ENCODE data around the gene SOX12.
"Not testable (repeated sequence)": the region's sequence is repeated elsewhere in the genome, so short reads cannot be mapped to it uniquely, and the experiment has no call there.

The SOX12 gene

DNA sequence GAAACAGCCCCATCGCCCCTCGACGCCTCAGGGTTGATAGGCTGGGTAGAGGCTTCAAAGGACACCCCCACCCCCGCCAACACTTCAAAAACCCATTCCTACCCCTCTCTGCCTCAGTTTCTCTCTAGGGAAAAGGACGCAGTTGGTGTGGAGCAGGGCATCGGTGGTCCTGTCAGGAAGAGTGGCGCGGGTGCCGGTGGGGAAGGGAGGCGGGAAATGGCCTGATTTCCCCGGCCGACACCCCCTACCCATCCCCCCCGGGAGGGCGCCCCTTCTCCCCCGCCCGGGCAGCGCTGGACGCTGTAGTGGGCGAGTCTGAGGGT, 21.9 kb downstream of the SOX12 start:
- peaks cover 0 to 5% (median 0%) of the 10 kb centered on the region in 5 donors for H3K36me3 ChIP-seq (ENCODE audit: control insufficient read depth in 5 of 5, insufficient read depth in 5 of 5, low read length in 5 of 5)
- peaks cover 0 to 26% (median 23%) of the 10 kb centered on the region in 5 donors for H3K4me1 ChIP-seq (ENCODE audit: control insufficient read depth in 5 of 5, insufficient read depth in 5 of 5, low read length in 5 of 5)
- peak overlapping the region in 4 of 5 donors; percentile 43 to 72 (median 63) for H3K9ac ChIP-seq (ENCODE audit: low read length in 5 of 5)
- no peak overlapping the region for H3K27ac ChIP-seq (ENCODE audit: low read depth, low read length)
- no peaks in the 10 kb centered on the region for H3K27me3 ChIP-seq (ENCODE audit: control insufficient read depth in 5 of 5, insufficient read depth in 4 of 5, low read length in 5 of 5)
- peak overlapping the region; percentile 75 to 89 (median 82) for H3K4me3 ChIP-seq (ENCODE audit: low read depth in 1 of 5, low read length in 5 of 5)
- H3K9me3 ChIP-seq (ENCODE audit: control insufficient read depth in 5 of 5, low read length in 5 of 5), result no peaks in the 10 kb centered on the region

- peak overlapping the region in 4 of 5 donors; percentile 43 to 72 (median 63) for H3K9ac ChIP-seq (ENCODE audit: low read length in 5 of 5)
Observed at GRCh38 chr20:347640-348484, 22.5 kb downstream of the SOX12 start.

GRCh38 chr20:348972-349841, 23.9 kb downstream of the SOX12 start:
- peaks cover 0 to 26% (median 23%) of the 10 kb centered on the region in 5 donors for H3K4me1 ChIP-seq (ENCODE audit: control insufficient read depth in 5 of 5, insufficient read depth in 5 of 5, low read length in 5 of 5)
- H3K4me3 ChIP-seq (ENCODE audit: low read depth in 1 of 5, low read length in 5 of 5), result no peak overlapping the region
- H3K27ac ChIP-seq (ENCODE audit: low read depth, low read length), result no peak overlapping the region
- no peaks in the 10 kb centered on the region for H3K27me3 ChIP-seq (ENCODE audit: control insufficient read depth in 5 of 5, insufficient read depth in 4 of 5, low read length in 5 of 5)
- H3K9me3 ChIP-seq (ENCODE audit: control insufficient read depth in 5 of 5, low read length in 5 of 5), result no peaks in the 10 kb centered on the region
- peaks cover 0 to 8% (median 2%) of the 10 kb centered on the region in 5 donors for H3K36me3 ChIP-seq (ENCODE audit: control insufficient read depth in 5 of 5, insufficient read depth in 5 of 5, low read length in 5 of 5)
- H3K9ac ChIP-seq (ENCODE audit: low read length in 5 of 5), result no peak overlapping the region

More at GRCh38 chr20:347640-348484, 22.5 kb downstream of the SOX12 start:
- no peaks in the 10 kb centered on the region for H3K9me3 ChIP-seq (ENCODE audit: control insufficient read depth in 5 of 5, low read length in 5 of 5)
- H3K27ac ChIP-seq (ENCODE audit: low read depth, low read length), result peak overlapping the region; percentile 40
- peak overlapping the region; percentile 78 to 89 (median 82) for H3K4me3 ChIP-seq (ENCODE audit: low read depth in 1 of 5, low read length in 5 of 5)
- H3K36me3 ChIP-seq (ENCODE audit: control insufficient read depth in 5 of 5, insufficient read depth in 5 of 5, low read length in 5 of 5), result peaks cover 0 to 5% (median 0%) of the 10 kb centered on the region in 5 donors
- H3K27me3 ChIP-seq (ENCODE audit: control insufficient read depth in 5 of 5, insufficient read depth in 4 of 5, low read length in 5 of 5), result no peaks in the 10 kb centered on the region
- H3K4me1 ChIP-seq (ENCODE audit: control insufficient read depth in 5 of 5, insufficient read depth in 5 of 5, low read length in 5 of 5), result peaks cover 0 to 26% (median 23%) of the 10 kb centered on the region in 5 donors

DNA sequence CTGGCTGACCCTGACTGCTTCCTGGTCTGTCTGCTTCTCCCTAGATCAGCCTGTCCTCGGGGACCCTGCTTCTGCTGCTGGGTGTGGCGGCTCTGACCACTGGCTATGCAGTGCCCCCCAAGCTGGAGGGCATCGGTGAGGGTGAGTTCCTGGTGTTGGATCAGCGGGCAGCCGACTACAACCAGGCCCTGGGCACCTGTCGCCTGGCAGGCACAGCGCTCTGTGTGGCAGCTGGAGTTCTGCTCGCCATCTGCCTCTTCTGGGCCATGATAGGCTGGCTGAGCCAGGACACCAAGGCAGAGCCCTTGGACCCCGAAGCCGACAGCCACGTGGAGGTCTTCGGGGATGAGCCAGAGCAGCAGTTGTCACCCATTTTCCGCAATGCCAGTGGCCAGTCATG, 27.8 kb downstream of the SOX12 start:
- Histone ChIP-seq H3K27ac (ENCODE audit: low read depth, low read length) (no peak overlapping the region), H3K9ac (ENCODE audit: low read length in 5 of 5) (no peak overlapping the region)

DNA sequence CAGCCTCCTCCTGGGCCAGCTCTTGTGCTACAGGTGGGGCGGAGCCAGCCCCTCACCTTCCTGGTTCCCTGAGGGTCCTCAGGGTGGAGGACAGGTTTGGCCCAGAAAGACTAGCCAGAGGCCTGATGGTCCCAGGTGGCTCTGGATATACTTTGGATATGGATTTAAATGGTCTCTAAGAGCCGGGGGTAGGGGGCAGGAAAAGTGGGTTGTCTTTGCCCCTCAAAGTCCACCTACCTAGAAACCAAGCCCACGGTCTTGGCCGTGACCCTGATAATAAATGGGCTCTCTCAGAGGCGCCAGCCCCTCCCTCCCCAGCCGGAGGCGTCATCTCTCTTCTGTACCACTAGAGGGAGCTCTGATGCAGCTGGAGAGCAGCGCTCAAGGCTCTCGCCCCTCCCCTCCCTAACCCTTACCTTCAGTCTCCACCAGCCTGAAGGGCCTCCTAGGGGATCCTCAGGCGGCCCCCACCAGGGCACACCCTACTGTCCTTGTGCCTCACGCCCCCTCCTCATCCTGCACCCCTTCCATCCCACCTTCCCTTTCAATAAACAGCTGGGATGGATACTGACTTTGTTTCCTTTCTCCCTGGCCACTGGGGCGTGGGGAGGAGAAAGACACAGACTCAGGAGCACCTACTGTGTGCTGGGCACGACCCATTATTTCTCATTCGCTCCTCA, 29.1 kb downstream of the SOX12 start:
- Histone ChIP-seq H3K9ac (ENCODE audit: low read length in 5 of 5) (no peak overlapping the region), H3K4me1 (ENCODE audit: control insufficient read depth in 5 of 5, insufficient read depth in 5 of 5, low read length in 5 of 5) (peaks cover 0 to 7% (median 0%) of the 10 kb centered on the region in 5 donors), H3K27ac (ENCODE audit: low read depth, low read length) (no peak overlapping the region), H3K9me3 (ENCODE audit: control insufficient read depth in 5 of 5, low read length in 5 of 5) (no peaks in the 10 kb centered on the region), H3K4me3 (ENCODE audit: low read depth in 1 of 5, low read length in 5 of 5) (no peak overlapping the region), H3K27me3 (ENCODE audit: control insufficient read depth in 5 of 5, insufficient read depth in 4 of 5, low read length in 5 of 5) (no peaks in the 10 kb centered on the region), H3K36me3 (ENCODE audit: control insufficient read depth in 5 of 5, insufficient read depth in 5 of 5, low read length in 5 of 5) (peaks cover 0 to 8% (median 2%) of the 10 kb centered on the region in 5 donors)

More for the DNA sequence above, 27.8 kb downstream of the SOX12 start:
- Histone ChIP-seq H3K4me1 (ENCODE audit: control insufficient read depth in 5 of 5, insufficient read depth in 5 of 5, low read length in 5 of 5) (peaks cover 0 to 10% (median 5%) of the 10 kb centered on the region in 5 donors), H3K36me3 (ENCODE audit: control insufficient read depth in 5 of 5, insufficient read depth in 5 of 5, low read length in 5 of 5) (peaks cover 0 to 8% (median 2%) of the 10 kb centered on the region in 5 donors), H3K4me3 (ENCODE audit: low read depth in 1 of 5, low read length in 5 of 5) (no peak overlapping the region), H3K27me3 (ENCODE audit: control insufficient read depth in 5 of 5, insufficient read depth in 4 of 5, low read length in 5 of 5) (no peaks in the 10 kb centered on the region), H3K9me3 (ENCODE audit: control insufficient read depth in 5 of 5, low read length in 5 of 5) (no peaks in the 10 kb centered on the region)

DNA sequence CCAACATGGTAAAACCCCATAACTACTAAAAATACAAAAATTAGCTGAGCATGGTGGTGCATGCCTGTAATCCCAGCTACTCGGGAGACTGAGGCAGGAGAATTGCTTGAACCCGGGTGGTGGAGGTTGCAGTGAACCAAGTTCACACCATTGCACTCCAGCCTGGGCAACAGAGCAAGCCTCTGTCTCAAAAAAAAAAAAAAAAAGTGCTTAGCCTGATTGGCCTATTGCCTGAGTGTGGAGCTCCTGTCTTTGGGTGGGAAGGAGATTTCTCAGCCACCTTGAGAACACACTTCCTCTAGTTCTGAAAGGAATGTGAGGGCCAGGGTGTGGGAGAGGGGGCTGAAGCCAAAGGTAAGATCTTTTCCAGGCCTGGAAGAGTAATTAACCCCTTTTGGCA, 30.8 kb downstream of the SOX12 start:
- not testable (repeated sequence) for H3K9me3 ChIP-seq (ENCODE audit: control insufficient read depth in 5 of 5, low read length in 5 of 5); H3K4me3 ChIP-seq (ENCODE audit: low read depth in 1 of 5, low read length in 5 of 5); H3K36me3 ChIP-seq (ENCODE audit: control insufficient read depth in 5 of 5, insufficient read depth in 5 of 5, low read length in 5 of 5); H3K27ac ChIP-seq (ENCODE audit: low read depth, low read length); H3K9ac ChIP-seq (ENCODE audit: low read length in 5 of 5); H3K27me3 ChIP-seq (ENCODE audit: control insufficient read depth in 5 of 5, insufficient read depth in 4 of 5, low read length in 5 of 5)
- H3K4me1 ChIP-seq (ENCODE audit: control insufficient read depth in 5 of 5, insufficient read depth in 5 of 5, low read length in 5 of 5), result peaks cover 0 to 10% (median 4%) of the 10 kb centered on the region in 5 donors

DNA sequence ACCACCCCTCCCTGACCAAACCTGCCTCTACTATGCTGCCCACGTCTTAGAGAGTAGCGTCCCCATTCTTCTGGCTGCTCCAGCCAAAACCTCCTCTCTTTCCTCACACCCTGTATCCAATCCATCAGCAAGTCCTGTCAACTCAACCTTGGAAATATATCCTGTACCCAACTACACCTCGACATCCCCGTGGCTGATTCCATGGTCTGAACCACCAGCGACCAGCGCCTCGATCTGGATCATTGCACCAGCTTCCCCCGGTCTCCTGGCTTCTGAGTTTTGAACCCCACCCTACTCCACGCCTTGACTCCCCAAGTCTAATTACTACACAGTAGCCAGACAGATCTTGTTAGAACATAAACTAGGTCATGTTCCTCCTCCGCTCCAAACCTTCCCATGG, 31.4 kb downstream of the SOX12 start:
- H3K9me3 ChIP-seq (ENCODE audit: control insufficient read depth in 5 of 5, low read length in 5 of 5), result no peaks in the 10 kb centered on the region

GRCh38 chr20:358891-359555, 33.7 kb downstream of the SOX12 start:
- no peak overlapping the region for H3K27ac ChIP-seq (ENCODE audit: low read depth, low read length)
- H3K4me3 ChIP-seq (ENCODE audit: low read depth in 1 of 5, low read length in 5 of 5), result no peak overlapping the region
- H3K9me3 ChIP-seq (ENCODE audit: control insufficient read depth in 5 of 5, low read length in 5 of 5), result no peaks in the 10 kb centered on the region
- no peaks in the 10 kb centered on the region for H3K27me3 ChIP-seq (ENCODE audit: control insufficient read depth in 5 of 5, insufficient read depth in 4 of 5, low read length in 5 of 5)
- no peaks in the 10 kb centered on the region for H3K36me3 ChIP-seq (ENCODE audit: control insufficient read depth in 5 of 5, insufficient read depth in 5 of 5, low read length in 5 of 5)
- H3K4me1 ChIP-seq (ENCODE audit: control insufficient read depth in 5 of 5, insufficient read depth in 5 of 5, low read length in 5 of 5), result peaks cover 0 to 13% (median 8%) of the 10 kb centered on the region in 5 donors
- no peak overlapping the region for H3K9ac ChIP-seq (ENCODE audit: low read length in 5 of 5)

More for the DNA sequence above, 31.4 kb downstream of the SOX12 start:
- Histone ChIP-seq H3K9ac (ENCODE audit: low read length in 5 of 5) (no peak overlapping the region), H3K27ac (ENCODE audit: low read depth, low read length) (no peak overlapping the region), H3K4me3 (ENCODE audit: low read depth in 1 of 5, low read length in 5 of 5) (no peak overlapping the region), H3K27me3 (ENCODE audit: control insufficient read depth in 5 of 5, insufficient read depth in 4 of 5, low read length in 5 of 5) (no peaks in the 10 kb centered on the region), H3K36me3 (ENCODE audit: control insufficient read depth in 5 of 5, insufficient read depth in 5 of 5, low read length in 5 of 5) (peaks cover 0 to 8% (median 0%) of the 10 kb centered on the region in 5 donors), H3K4me1 (ENCODE audit: control insufficient read depth in 5 of 5, insufficient read depth in 5 of 5, low read length in 5 of 5) (peaks cover 0 to 10% (median 4%) of the 10 kb centered on the region in 5 donors)

DNA sequence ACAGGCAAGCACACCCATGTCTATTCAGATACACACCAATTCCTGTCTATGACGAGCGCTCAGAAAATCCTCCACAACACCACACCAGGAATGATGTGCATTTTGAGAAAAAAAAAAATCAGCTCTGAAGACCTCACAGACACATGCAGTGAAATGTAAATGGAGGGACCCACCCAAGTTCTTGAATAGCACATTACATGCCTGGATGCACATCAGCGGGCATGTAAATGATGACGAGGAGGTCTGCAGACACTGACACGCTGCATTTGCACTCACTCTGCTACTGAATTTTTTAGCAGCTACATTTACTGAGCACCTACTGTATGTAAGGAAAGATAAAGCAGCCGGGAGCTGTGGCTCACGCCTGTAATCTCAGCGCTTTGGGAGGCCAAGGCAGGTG, 36.2 kb downstream of the SOX12 start:
- Histone ChIP-seq H3K27me3 (ENCODE audit: control insufficient read depth in 5 of 5, insufficient read depth in 4 of 5, low read length in 5 of 5) (no peaks in the 10 kb centered on the region), H3K4me1 (ENCODE audit: control insufficient read depth in 5 of 5, insufficient read depth in 5 of 5, low read length in 5 of 5) (peaks cover 0 to 11% (median 7%) of the 10 kb centered on the region in 5 donors), H3K27ac (ENCODE audit: low read depth, low read length) (no peak overlapping the region), H3K36me3 (ENCODE audit: control insufficient read depth in 5 of 5, insufficient read depth in 5 of 5, low read length in 5 of 5) (no peaks in the 10 kb centered on the region), H3K9me3 (ENCODE audit: control insufficient read depth in 5 of 5, low read length in 5 of 5) (no peaks in the 10 kb centered on the region), H3K4me3 (ENCODE audit: low read depth in 1 of 5, low read length in 5 of 5) (no peak overlapping the region), H3K9ac (ENCODE audit: low read length in 5 of 5) (no peak overlapping the region)

All from subcutaneous abdominal adipose tissue (tissue), 5 donors.